H1 (cell line): ENCODE data around the gene SPDYE3. TPM values are rescaled to one million over a fixed set of nuclear protein-coding genes. Genes with fewer than 3 reads are reported as not detected.
"Not testable (repeated sequence)": the region's sequence is repeated elsewhere in the genome, so short reads cannot be mapped to it uniquely, and the experiment has no call there.

ENCODE experiments used
- CTCF ChIA-PET: fragments of 300-600 bp; sonication (Branson Sonifier 250); formaldehyde crosslinking; loops from one replicate; lab custom pipeline; 2021; ENCODE audit not compliant: partially characterized antibody; lab: Charles Lee
- POLR2A ChIA-PET: fragments of 300-600 bp; sonication (Branson Sonifier 250); formaldehyde crosslinking; loops from one replicate; lab custom pipeline; 2021; ENCODE audit warnings: inconsistent platforms; ENCODE audit not compliant: partially characterized antibody; lab: Charles Lee
- DNase-seq, 2 experiments: peaks; one replicate each; pipeline versions ENCODE4 v3.0.0 to v3.0.0-alpha.2; 2010 to 2022; ENCODE audit warnings: low spot score in 2 of 2, low read depth in 1 of 2, mixed read lengths in 1 of 2
- FAIRE-seq: peaks from 2 replicates; lab custom pipeline; 2011; peaks lifted over from hg19 to GRCh38; lab: Jason Lieb, UNC
- H2AFZ ChIP-seq: 2 replicates; pipeline ENCODE4 v1.8.1; 2012; ENCODE audit warnings: low read length, inconsistent platforms
- H2AK5ac ChIP-seq: 2 replicates; pipeline ENCODE4 v1.6.1; 2013; ENCODE audit warnings: low read depth, low read length
- H2BK120ac ChIP-seq: replicated peaks from 2 replicates; pipeline ENCODE3; 2013; ENCODE audit warnings: low read depth, low read length, inconsistent platforms
- H2BK12ac ChIP-seq: 2 replicates; pipeline ENCODE4 v1.6.1; 2013; ENCODE audit warnings: low read depth, low read length
- H2BK15ac ChIP-seq: 2 replicates; pipeline ENCODE4 v1.6.1; 2013; ENCODE audit warnings: low read length
- H2BK20ac ChIP-seq: 2 replicates; pipeline ENCODE4 v1.6.1; 2013; ENCODE audit warnings: low read length
- H2BK5ac ChIP-seq: 2 replicates; pipeline ENCODE4 v1.6.1; 2013; ENCODE audit warnings: low read depth, low read length
- H3K14ac ChIP-seq: 2 replicates; pipeline ENCODE4 v1.6.1; 2013; ENCODE audit warnings: inconsistent platforms; ENCODE audit not compliant: insufficient read length
- H3K18ac ChIP-seq: 2 replicates; pipeline ENCODE4 v1.6.1; 2013; ENCODE audit warnings: low read length; ENCODE audit errors: extremely low read depth
- H3K23ac ChIP-seq: 2 replicates; pipeline ENCODE4 v1.6.1; 2013; ENCODE audit warnings: inconsistent platforms; ENCODE audit not compliant: insufficient read length
- H3K23me2 ChIP-seq: 2 replicates; pipeline ENCODE4 v1.6.1; 2013; ENCODE audit warnings: low read depth, low read length
- H3K27ac ChIP-seq: 2 replicates; pipeline ENCODE4 v1.6.1; 2011; ENCODE audit warnings: low read depth, low read length, inconsistent platforms
- H3K27me3 ChIP-seq, 4 experiments: replicated peaks in 1 of 4; 1 replicate in 1 of 4; 2 replicates in 3 of 4; pipeline versions ENCODE4 v1.6.1 to v1.8.1; 2011 to 2013; ENCODE audit warnings: low read length in 3 of 4, mild to moderate bottlenecking in 3 of 4, inconsistent platforms in 2 of 4, mixed read lengths in 2 of 4, moderate library complexity in 1 of 4; ENCODE audit not compliant: control insufficient read depth in 3 of 4, insufficient read depth in 3 of 4; ENCODE audit errors: extremely low read depth in 1 of 4
- H3K36me3 ChIP-seq, 4 experiments: 2 replicates each; pipeline versions ENCODE4 v1.6.1 to v1.8.1; 2011 to 2013; ENCODE audit warnings: mild to moderate bottlenecking in 4 of 4, low read length in 3 of 4, moderate library complexity in 2 of 4, control low read depth in 1 of 4, inconsistent platforms in 1 of 4; ENCODE audit not compliant: insufficient read depth in 4 of 4, control insufficient read depth in 2 of 4
- H3K4ac ChIP-seq: replicated peaks from 2 replicates; pipeline ENCODE3; 2013; ENCODE audit warnings: low read length, low read depth, mixed read lengths, inconsistent platforms; ENCODE audit not compliant: insufficient read length
- H3K4me1 ChIP-seq, 4 experiments: replicated peaks in 1 of 4; 1 replicate in 1 of 4; 2 replicates in 3 of 4; pipeline versions ENCODE4 v1.6.1 to v1.8.1; 2011 to 2013; ENCODE audit warnings: low read length in 3 of 4, inconsistent platforms in 2 of 4, mixed read lengths in 1 of 4; ENCODE audit not compliant: insufficient read depth in 4 of 4, control insufficient read depth in 3 of 4
- H3K4me2 ChIP-seq, 2 experiments: 2 replicates each; pipeline versions ENCODE4 v1.6.1 to v1.8.1; 2011 to 2013; ENCODE audit warnings: low read depth in 2 of 2, low read length in 2 of 2, control low read depth in 1 of 2, inconsistent platforms in 1 of 2, mild to moderate bottlenecking in 1 of 2; ENCODE audit not compliant: insufficient read depth in 1 of 2
- H3K4me3 ChIP-seq, 4 experiments: fragments of 200-600, 300-600 bp in 1 of 4; sonication (generic), shearing (Covaris generic), sonication (Bioruptor Twin) in 1 of 4; 2 replicates each; pipeline versions ENCODE4 v1.5.1 to v1.8.1; 2011 to 2016; ENCODE audit warnings: low read length in 4 of 4, low read depth in 3 of 4, control low read depth in 2 of 4, inconsistent platforms in 2 of 4, mild to moderate bottlenecking in 2 of 4, mixed read lengths in 1 of 4, moderate library complexity in 1 of 4; ENCODE audit not compliant: insufficient read depth in 2 of 4; ENCODE audit errors: extremely low read depth in 1 of 4
- H3K56ac ChIP-seq: replicated peaks from 2 replicates; pipeline ENCODE3; 2013; ENCODE audit warnings: low read depth, mild to moderate bottlenecking, mixed read lengths, low read length, inconsistent platforms; ENCODE audit not compliant: insufficient read length
- H3K79me1 ChIP-seq: 2 replicates; pipeline ENCODE4 v1.6.1; 2013; ENCODE audit warnings: low read depth, low read length, control low read depth
- H3K79me2 ChIP-seq, 2 experiments: 2 replicates each; pipeline versions ENCODE4 v1.6.1 to v1.8.1; 2012 to 2013; ENCODE audit warnings: low read length in 2 of 2, mild to moderate bottlenecking in 2 of 2, inconsistent platforms in 1 of 2; ENCODE audit not compliant: insufficient read depth in 2 of 2, control insufficient read depth in 1 of 2
- H3K9ac ChIP-seq, 4 experiments: replicated peaks in 1 of 4; 1 replicate in 1 of 4; 2 replicates in 3 of 4; pipeline versions ENCODE4 v1.6.1 to v1.8.1; 2011 to 2013; ENCODE audit warnings: low read depth in 3 of 4, low read length in 3 of 4, control low read depth in 2 of 4, mild to moderate bottlenecking in 2 of 4, moderate library complexity in 2 of 4, inconsistent platforms in 1 of 4; ENCODE audit errors: extremely low read depth in 1 of 4
- H3K9me3 ChIP-seq, 2 experiments: 2 replicates each; pipeline versions ENCODE4 v1.6.1 to v1.8.1; 2012 to 2013; ENCODE audit warnings: mild to moderate bottlenecking in 2 of 2, moderate library complexity in 2 of 2, control low read depth in 1 of 2, inconsistent platforms in 1 of 2, low read depth in 1 of 2, low read length in 1 of 2, mixed read lengths in 1 of 2; ENCODE audit not compliant: insufficient read depth in 2 of 2
- H4K20me1 ChIP-seq, 2 experiments: replicated peaks in 1 of 2; 2 replicates each; pipeline versions ENCODE3 to v1.8.1; 2011 to 2013; ENCODE audit warnings: inconsistent platforms in 2 of 2, low read length in 2 of 2, mild to moderate bottlenecking in 1 of 2; ENCODE audit not compliant: insufficient read depth in 2 of 2, control insufficient read depth in 1 of 2
- H4K5ac ChIP-seq: 2 replicates; pipeline ENCODE4 v1.6.1; 2013; ENCODE audit warnings: low read length, low read depth, mixed read lengths, inconsistent platforms; ENCODE audit not compliant: insufficient read length
- H4K8ac ChIP-seq: 2 replicates; pipeline ENCODE4 v1.8.0; 2013; ENCODE audit warnings: mild to moderate bottlenecking, moderate library complexity, low read length, inconsistent platforms; ENCODE audit not compliant: insufficient read depth; ENCODE audit errors: extremely low read depth
- H4K91ac ChIP-seq: replicated peaks from 2 replicates; pipeline ENCODE3; 2013; ENCODE audit warnings: low read length, mixed read lengths, inconsistent platforms; ENCODE audit not compliant: insufficient read length
- WGBS, 2 experiments: shearing (Covaris generic) in 1 of 2; methylation state at CpG; one replicate each; pipeline versions ENCODE4 v1.1.6 to v1.1.7; 2013 to 2015; ENCODE audit warnings: low lambda C conversion rate in 2 of 2, mixed read lengths in 2 of 2, inconsistent platforms in 1 of 2, low coverage in 1 of 2, missing lambda C conversion rate in 1 of 2; ENCODE audit not compliant: insufficient replicate concordance in 2 of 2, insufficient coverage in 1 of 2, insufficient read length in 1 of 2; ENCODE audit errors: extremely low coverage in 1 of 2, missing lambda C conversion rate in 1 of 2; 5-methylcytosine and 5-hydroxymethylcytosine counted together
- polyA plus RNA-seq, 7 experiments: library from polyadenylated mRNA; depleted of rRNA in 3 of 7; stranded (reverse) in 5 of 7; unstranded in 2 of 7; fragments of >200 nt in 5 of 7; fragments of 200-250 nt in 2 of 7; gene quantifications; 1 replicate in 5 of 7; 2 replicates in 1 of 7; 4 replicates in 1 of 7; pipeline versions ENCODE4 v1.2.1 to v1.2.3, GENCODE V29; 2011 to 2013; ENCODE audit warnings: missing spikeins in 2 of 7, mixed read lengths in 2 of 7
- total RNA-seq: library from RNA; stranded (reverse); fragmentation: NEBNext Ultra II Directional; extraction: Animal tissue kit (Norgen Biotek cat#: 25700); gene quantifications from 2 replicates; pipeline ENCODE4 v1.2.1, GENCODE V29; 2021

SPDYE3 gene
- total and polyA plus RNA-seq, 2 of the 8 experiments (the other 6 are each of a cell fraction or from before 2014, with no cell fraction given): not detected

GRCh38 chr7:100288258-100288657, 19.2 kb upstream of the SPDYE3 start:
- not testable (repeated sequence) for H2BK20ac ChIP-seq, H2BK120ac ChIP-seq, H3K23me2 ChIP-seq, H3K9ac ChIP-seq, H4K5ac ChIP-seq, H3K9me3 ChIP-seq, H2AK5ac ChIP-seq, H2BK12ac ChIP-seq, H3K27ac ChIP-seq, H3K14ac ChIP-seq, H3K79me2 ChIP-seq, H3K56ac ChIP-seq, H3K4me3 ChIP-seq, H3K79me1 ChIP-seq, H3K4me2 ChIP-seq, H3K23ac ChIP-seq, H3K4ac ChIP-seq, H3K36me3 ChIP-seq, H4K20me1 ChIP-seq, H2BK5ac ChIP-seq, H2AFZ ChIP-seq, DNase-seq, H4K8ac ChIP-seq, H3K27me3 ChIP-seq, FAIRE-seq, H2BK15ac ChIP-seq, H3K4me1 ChIP-seq, H4K91ac ChIP-seq, H3K18ac ChIP-seq
- WGBS, 2 experiments: 86% methylated on average over 3 of the region's 3 CpGs; no CpG with 5 or more reads in 1 of the 2 experiments
- POLR2A ChIA-PET: interaction anchor here (0.7 kb wide), 1 partner anchor 84 kb away, joined by 4 read pairs; no protein-coding TSS in a partner anchor
- CTCF ChIA-PET: interaction anchor here (1.4 kb wide), 1 partner anchor 59 kb away, joined by 3 read pairs; no protein-coding TSS in a partner anchor

DNA sequence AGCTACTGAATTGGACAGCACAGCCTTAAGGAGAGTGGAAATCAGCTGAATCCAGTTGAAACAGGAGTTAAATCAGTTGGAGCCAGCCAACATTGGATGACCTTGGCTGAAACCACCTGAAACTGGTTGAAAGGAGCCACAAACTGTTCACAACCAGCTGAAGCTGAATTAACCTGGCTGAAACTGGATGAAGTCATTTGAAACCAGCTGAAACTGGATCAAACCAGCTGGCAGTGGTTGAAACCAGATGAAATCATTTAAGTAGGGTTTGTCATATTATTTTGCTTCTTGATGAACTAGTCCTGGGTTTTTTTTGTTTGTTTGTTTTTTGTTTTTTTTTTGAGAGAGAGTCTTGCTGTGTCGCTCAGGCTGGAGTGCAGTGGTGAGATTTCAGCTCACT, 15.3 kb upstream of the SPDYE3 start:
- 81% methylated on average over 1 of the region's 1 CpG; no CpG with 5 or more reads in 1 of the 2 experiments for WGBS, 2 experiments
- not testable (repeated sequence) for H3K27me3 ChIP-seq

More for the DNA sequence above, 15.3 kb upstream of the SPDYE3 start:
- H3K9ac ChIP-seq, H3K23me2 ChIP-seq, H4K8ac ChIP-seq, H2BK12ac ChIP-seq, H3K9me3 ChIP-seq, H2BK5ac ChIP-seq, H3K18ac ChIP-seq, H2AFZ ChIP-seq, H4K91ac ChIP-seq, POLR2A ChIA-PET, H2BK120ac ChIP-seq, H4K5ac ChIP-seq, H3K4me1 ChIP-seq, H3K79me2 ChIP-seq, H3K79me1 ChIP-seq, H3K23ac ChIP-seq, FAIRE-seq, H4K20me1 ChIP-seq, H3K4me2 ChIP-seq, H3K14ac ChIP-seq, H3K27ac ChIP-seq, H3K56ac ChIP-seq, H2AK5ac ChIP-seq, DNase-seq, H2BK20ac ChIP-seq, H2BK15ac ChIP-seq, CTCF ChIA-PET, H3K36me3 ChIP-seq, H3K4me3 ChIP-seq, H3K4ac ChIP-seq: not testable (repeated sequence)
